HG03378 (cell line): Measurements from ENCODE around the gene ANKRD18B.
"Not testable (repeated sequence)": the region's sequence is repeated elsewhere in the genome, so short reads cannot be mapped to it uniquely, and the experiment has no call there.

Source experiments
- ATAC-seq: cut with Tn5 transposase; IDR thresholded peaks from one replicate; pipeline ENCODE4 v1.9.1; 2021; ENCODE audit warnings: mild to moderate bottlenecking, moderate library complexity; ENCODE audit not compliant: unreplicated experiment

The ANKRD18B gene

GRCh38 chr9:33533958-33534357 lies 9.9 kb downstream of the ANKRD18B start:
- ATAC-seq, result not testable (repeated sequence)

GRCh38 chr9:33535541-33535940 lies 11.5 kb downstream of the ANKRD18B start:
- no peak for ATAC-seq

GRCh38 chr9:33543463-33543862 lies 19.4 kb downstream of the ANKRD18B start:
- not testable (repeated sequence) for ATAC-seq

GRCh38 chr9:33545715-33546114 lies 21.7 kb downstream of the ANKRD18B start:
- ATAC-seq, result not testable (repeated sequence)

- not testable (repeated sequence) for ATAC-seq
Observed at GRCh38 chr9:33548816-33549215, 24.8 kb downstream of the ANKRD18B start.

GRCh38 chr9:33549418-33549817 lies 25.4 kb downstream of the ANKRD18B start:
- ATAC-seq, result not testable (repeated sequence)

GRCh38 chr9:33551183-33551582 lies 27.1 kb downstream of the ANKRD18B start:
- ATAC-seq, result not testable (repeated sequence)

- ATAC-seq, result not testable (repeated sequence)
Observed at GRCh38 chr9:33552315-33552725, 28.3 kb downstream of the ANKRD18B start.

- ATAC-seq, result not testable (repeated sequence)
Observed at GRCh38 chr9:33560217-33560616, 36.2 kb downstream of the ANKRD18B start.

- not testable (repeated sequence) for ATAC-seq
Observed at GRCh38 chr9:33562196-33562595, 38.1 kb downstream of the ANKRD18B start.

GRCh38 chr9:33567776-33568175 lies 43.7 kb downstream of the ANKRD18B start:
- ATAC-seq, result not testable (repeated sequence)

- ATAC-seq, result not testable (repeated sequence)
Observed at GRCh38 chr9:33577786-33578185, 53.7 kb downstream of the ANKRD18B start.

- ATAC-seq, result not testable (repeated sequence)
Observed at GRCh38 chr9:33579996-33580395, 55.9 kb downstream of the ANKRD18B start.

GRCh38 chr9:33582686-33583085 lies 58.6 kb downstream of the ANKRD18B start:
- ATAC-seq, result not testable (repeated sequence)

- not testable (repeated sequence) for ATAC-seq
Observed at GRCh38 chr9:33586128-33586527, 62.1 kb downstream of the ANKRD18B start.

GRCh38 chr9:33587799-33588198 lies 63.7 kb downstream of the ANKRD18B start:
- not testable (repeated sequence) for ATAC-seq

GRCh38 chr9:33588876-33589275 lies 64.8 kb downstream of the ANKRD18B start:
- ATAC-seq, result not testable (repeated sequence)

GRCh38 chr9:33590857-33591256 lies 66.8 kb downstream of the ANKRD18B start:
- not testable (repeated sequence) for ATAC-seq

GRCh38 chr9:33596974-33597373 lies 72.9 kb downstream of the ANKRD18B start:
- not testable (repeated sequence) for ATAC-seq

- ATAC-seq, result not testable (repeated sequence)
Observed at GRCh38 chr9:33597386-33597785, 73.3 kb downstream of the ANKRD18B start.

GRCh38 chr9:33598796-33599379 lies 74.8 kb downstream of the ANKRD18B start:
- not testable (repeated sequence) for ATAC-seq

GRCh38 chr9:33600911-33601310 lies 76.9 kb downstream of the ANKRD18B start:
- not testable (repeated sequence) for ATAC-seq

- ATAC-seq, result not testable (repeated sequence)
Observed at GRCh38 chr9:33604249-33604648, 80.2 kb downstream of the ANKRD18B start.
